MM.1S (cell line): ENCODE results near the gene RPTOR.
"Not testable (repeated sequence)": the region's sequence is repeated elsewhere in the genome, so short reads cannot be mapped to it uniquely, and the experiment has no call there.

Experiments used
- DNase-seq: peaks from one replicate; pipeline ENCODE4 v3.0.0-alpha.2; 2015
- H2AFZ ChIP-seq: fragments of 300-600 bp; sonication (generic); 2 replicates; pipeline ENCODE4 v1.6.0; 2016; ENCODE audit warnings: antibody characterized with exemption, low read length
- H3F3A ChIP-seq: fragments of 300-600 bp; sonication (generic); 2 replicates; pipeline ENCODE4 v1.6.1; 2016; ENCODE audit warnings: mild to moderate bottlenecking, antibody characterized with exemption, low read length, moderate library complexity, mixed read lengths; ENCODE audit not compliant: insufficient read depth
- H3K27ac ChIP-seq: fragments of 300-600 bp; sonication (generic); 2 replicates; pipeline ENCODE4 v1.5.1; 2016; ENCODE audit warnings: mild to moderate bottlenecking, low read length
- H3K27me3 ChIP-seq: fragments of 300-600 bp; sonication (generic); replicated peaks from 2 replicates; pipeline ENCODE4 v1.6.0; 2016; ENCODE audit warnings: low read length; ENCODE audit not compliant: insufficient read depth
- H3K36me3 ChIP-seq: fragments of 300-600 bp; sonication (generic); replicated peaks from 2 replicates; pipeline ENCODE4 v1.6.1; 2016; ENCODE audit warnings: mild to moderate bottlenecking, low read length, mixed read lengths; ENCODE audit not compliant: insufficient read depth
- H3K4me1 ChIP-seq: fragments of 300-600 bp; sonication (generic); 2 replicates; pipeline ENCODE4 v1.6.1; 2016; ENCODE audit warnings: low read length, mixed read lengths
- H3K4me2 ChIP-seq: fragments of 300-600 bp; sonication (generic); 2 replicates; pipeline ENCODE4 v1.6.0; 2016; ENCODE audit warnings: low read depth, low read length
- H3K4me3 ChIP-seq: fragments of 300-600 bp; sonication (generic); 2 replicates; pipeline ENCODE4 v1.5.1; 2016; ENCODE audit warnings: low read length, mixed read lengths
- H3K79me2 ChIP-seq: fragments of 300-600 bp; sonication (generic); 2 replicates; pipeline ENCODE4 v1.6.1; 2016; ENCODE audit warnings: mixed run types, low read length, mixed read lengths
- H3K9ac ChIP-seq: fragments of 300-600 bp; sonication (generic); 2 replicates; pipeline ENCODE4 v1.6.1; 2016; ENCODE audit warnings: low read length, mixed read lengths
- H3K9me2 ChIP-seq: fragments of 300-600 bp; sonication (generic); replicated peaks from 2 replicates; pipeline ENCODE4 v1.6.1; 2016; ENCODE audit warnings: mild to moderate bottlenecking, low read length, mixed read lengths; ENCODE audit not compliant: insufficient read depth
- H3K9me3 ChIP-seq: fragments of 300-600 bp; sonication (generic); replicated peaks from 2 replicates; pipeline ENCODE4 v1.6.1; 2016; ENCODE audit warnings: mild to moderate bottlenecking, low read length, mixed read lengths; ENCODE audit not compliant: insufficient read depth
- H4K20me1 ChIP-seq: fragments of 300-600 bp; sonication (generic); 2 replicates; pipeline ENCODE4 v1.6.1; 2016; ENCODE audit warnings: mild to moderate bottlenecking, low read length, moderate library complexity, mixed read lengths; ENCODE audit not compliant: insufficient read depth
- EZH2 ChIP-seq: fragments of 300-600 bp; sonication (generic); optimal IDR thresholded peaks from 2 replicates; pipeline ENCODE3; 2017; ENCODE audit warnings: low read depth, mild to moderate bottlenecking, antibody characterized with exemption, low read length, mixed read lengths
- EZH2phosphoT487 ChIP-seq: fragments of 300-600 bp; sonication (generic); IDR thresholded peaks from 2 replicates; pipeline ENCODE4 v1.6.1; 2018; ENCODE audit warnings: antibody characterized with exemption, low read length
- TF ChIP-seq, protein P1 (sequence below): fragments of 300-600 bp; sonication (generic); IDR thresholded peaks from 2 replicates; pipeline ENCODE4 v1.5.1; 2016; ENCODE audit warnings: antibody characterized with exemption, low read length, mixed read lengths

Gene RPTOR

GRCh38 chr17:80574496-80574895 is 29.9 kb downstream of the RPTOR start:
- no peaks in the 10 kb centered on the region for H3K9me2 ChIP-seq
- H3K36me3 ChIP-seq, result no peaks in the 10 kb centered on the region
- H3K4me2 ChIP-seq, result no peak overlapping the region
- TF ChIP-seq, protein P1, sequence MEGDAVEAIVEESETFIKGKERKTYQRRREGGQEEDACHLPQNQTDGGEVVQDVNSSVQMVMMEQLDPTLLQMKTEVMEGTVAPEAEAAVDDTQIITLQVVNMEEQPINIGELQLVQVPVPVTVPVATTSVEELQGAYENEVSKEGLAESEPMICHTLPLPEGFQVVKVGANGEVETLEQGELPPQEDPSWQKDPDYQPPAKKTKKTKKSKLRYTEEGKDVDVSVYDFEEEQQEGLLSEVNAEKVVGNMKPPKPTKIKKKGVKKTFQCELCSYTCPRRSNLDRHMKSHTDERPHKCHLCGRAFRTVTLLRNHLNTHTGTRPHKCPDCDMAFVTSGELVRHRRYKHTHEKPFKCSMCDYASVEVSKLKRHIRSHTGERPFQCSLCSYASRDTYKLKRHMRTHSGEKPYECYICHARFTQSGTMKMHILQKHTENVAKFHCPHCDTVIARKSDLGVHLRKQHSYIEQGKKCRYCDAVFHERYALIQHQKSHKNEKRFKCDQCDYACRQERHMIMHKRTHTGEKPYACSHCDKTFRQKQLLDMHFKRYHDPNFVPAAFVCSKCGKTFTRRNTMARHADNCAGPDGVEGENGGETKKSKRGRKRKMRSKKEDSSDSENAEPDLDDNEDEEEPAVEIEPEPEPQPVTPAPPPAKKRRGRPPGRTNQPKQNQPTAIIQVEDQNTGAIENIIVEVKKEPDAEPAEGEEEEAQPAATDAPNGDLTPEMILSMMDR, result no peak
- TF ChIP-seq EZH2 (no peak), EZH2phosphoT487 (no peak)
- H3K27ac ChIP-seq, result no peak overlapping the region
- no peaks in the 10 kb centered on the region for H3K9me3 ChIP-seq
- H3K27me3 ChIP-seq, result no peaks in the 10 kb centered on the region
- no peaks in the 10 kb centered on the region for H3K4me1 ChIP-seq
- no peak overlapping the region for H2AFZ ChIP-seq
- H3K79me2 ChIP-seq, result peaks cover 59% of the 10 kb centered on the region
- H4K20me1 ChIP-seq, result peaks cover 4% of the 10 kb centered on the region; the same call in 1 of the 2 replicates
- no peaks in the 10 kb centered on the region for H3F3A ChIP-seq
- no peak overlapping the region for H3K9ac ChIP-seq
- no peak overlapping the region for H3K4me3 ChIP-seq
- DNase-seq, result no peak

DNA sequence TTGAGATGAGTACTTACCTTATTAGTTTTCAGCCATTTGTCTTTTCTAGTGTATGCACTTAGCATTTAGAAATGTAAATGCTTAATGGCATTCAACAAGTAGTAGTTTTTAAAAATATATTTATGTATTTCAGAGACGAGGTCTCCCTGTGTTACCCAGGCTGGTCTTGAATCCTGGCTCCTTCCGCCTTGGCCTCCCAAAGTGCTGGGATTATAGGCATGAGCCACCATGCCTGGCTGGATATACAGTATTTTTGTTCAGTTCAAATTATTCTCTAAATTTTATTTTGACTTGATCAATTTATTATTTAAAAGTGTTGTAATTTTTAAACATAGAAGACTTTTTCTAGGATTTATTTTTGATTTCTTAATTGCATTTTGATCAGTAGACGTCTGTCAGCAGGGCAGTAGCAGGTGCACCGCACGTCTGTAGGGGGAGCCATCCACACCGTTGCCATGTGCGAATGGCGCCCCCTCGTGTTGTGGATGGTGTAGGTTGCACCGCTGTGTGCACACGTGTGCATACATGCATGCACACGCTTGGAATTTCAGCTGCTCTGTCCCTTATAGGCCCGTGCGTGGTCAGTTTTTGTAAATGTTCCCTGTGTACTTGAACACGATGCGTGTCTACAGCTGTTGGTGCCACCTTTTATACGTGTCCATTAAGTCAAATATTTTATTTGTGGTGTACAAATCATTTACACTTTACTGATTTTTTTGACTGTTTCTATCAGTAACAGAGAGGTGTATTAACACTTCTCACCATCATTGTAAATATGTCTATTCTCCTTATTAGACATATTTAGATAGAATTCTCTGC is 30.6 kb downstream of the RPTOR start:
- peak; percentile 91 for DNase-seq
- H3K9ac ChIP-seq, result no peak overlapping the region

DNA sequence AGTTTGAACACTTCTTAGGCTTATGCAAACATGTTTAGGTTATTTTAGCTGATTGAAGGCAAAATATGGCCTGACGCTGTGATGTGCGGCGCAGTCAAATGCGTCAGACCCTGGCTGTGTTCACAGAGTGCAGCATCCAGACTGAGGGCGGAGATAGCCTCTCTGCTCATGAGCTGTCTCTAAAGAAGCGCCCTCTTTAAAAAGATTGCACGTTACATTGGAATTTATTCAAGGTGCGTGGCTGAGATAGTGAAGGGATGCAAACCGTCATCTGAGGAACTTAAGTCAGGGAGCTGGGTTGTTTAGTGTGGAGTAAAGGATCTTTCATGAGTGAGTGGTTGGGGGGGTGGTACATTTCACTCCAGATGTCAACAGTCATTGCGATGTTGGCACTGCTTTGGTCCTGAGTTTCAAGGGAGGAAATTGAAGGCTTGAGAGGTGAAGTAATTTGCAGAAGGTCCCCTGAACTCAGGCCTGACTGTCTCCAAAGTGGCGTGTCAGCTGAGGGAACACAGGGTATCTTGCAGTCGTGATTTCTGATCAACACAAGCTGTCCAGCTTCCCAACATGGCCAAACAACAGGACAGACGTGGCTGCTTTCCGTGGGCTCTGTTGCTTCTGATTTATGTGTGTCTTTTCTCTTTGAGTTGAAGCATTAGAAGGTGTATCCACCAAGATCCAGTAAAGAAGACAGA is 33.4 kb downstream of the RPTOR start:
- no peak overlapping the region for H3K4me2 ChIP-seq
- no peak overlapping the region for H3K27ac ChIP-seq
- H3K9me3 ChIP-seq, result no peaks in the 10 kb centered on the region
- no peaks in the 10 kb centered on the region for H3F3A ChIP-seq
- H3K9me2 ChIP-seq, result no peaks in the 10 kb centered on the region
- H3K27me3 ChIP-seq, result no peaks in the 10 kb centered on the region
- DNase-seq, result no peak
- H3K79me2 ChIP-seq, result peaks cover 48% of the 10 kb centered on the region
- no peak overlapping the region for H2AFZ ChIP-seq
- TF ChIP-seq EZH2phosphoT487 (no peak), EZH2 (no peak)
- TF ChIP-seq, protein P1, result no peak
- H3K9ac ChIP-seq, result no peak overlapping the region
- peaks cover 2% of the 10 kb centered on the region; the same call in 1 of the 2 replicates for H4K20me1 ChIP-seq
- no peaks in the 10 kb centered on the region for H3K36me3 ChIP-seq
- H3K4me3 ChIP-seq, result no peak overlapping the region
- H3K4me1 ChIP-seq, result no peaks in the 10 kb centered on the region

More for the DNA sequence above, 30.6 kb downstream of the RPTOR start:
- Histone ChIP-seq H2AFZ (no peak overlapping the region), H3K27ac (no peak overlapping the region), H4K20me1 (peaks cover 4% of the 10 kb centered on the region; the same call in 1 of the 2 replicates), H3K4me2 (no peak overlapping the region), H3K4me1 (no peaks in the 10 kb centered on the region), H3F3A (no peaks in the 10 kb centered on the region), H3K27me3 (no peaks in the 10 kb centered on the region), H3K79me2 (peaks cover 54% of the 10 kb centered on the region), H3K36me3 (no peaks in the 10 kb centered on the region), H3K9me2 (no peaks in the 10 kb centered on the region), H3K4me3 (no peak overlapping the region), H3K9me3 (no peaks in the 10 kb centered on the region)
- TF ChIP-seq EZH2 (no peak), EZH2phosphoT487 (no peak)
- TF ChIP-seq, protein P1, result peak; percentile 100

GRCh38 chr17:80578668-80579388 is 34.2 kb downstream of the RPTOR start:
- not testable (repeated sequence) for H3K4me2 ChIP-seq, DNase-seq, H3K27ac ChIP-seq, H3F3A ChIP-seq, H3K36me3 ChIP-seq, H3K4me3 ChIP-seq, H3K9me3 ChIP-seq, H3K4me1 ChIP-seq, H2AFZ ChIP-seq, H3K9ac ChIP-seq, H3K27me3 ChIP-seq, H4K20me1 ChIP-seq, H3K9me2 ChIP-seq
- H3K79me2 ChIP-seq, result peaks cover 51% of the 10 kb centered on the region
